HG03565 (cell line): Measurements from ENCODE around the gene ABHD13.
"Not testable (repeated sequence)": the region's sequence is repeated elsewhere in the genome, so short reads cannot be mapped to it uniquely, and the experiment has no call there.

Experiments
- ATAC-seq: cut with Tn5 transposase; IDR thresholded peaks from one replicate; pipeline ENCODE4 v1.9.1; 2021; ENCODE audit warnings: mild to moderate bottlenecking, moderate library complexity; ENCODE audit not compliant: unreplicated experiment

The ABHD13 gene

GRCh38 chr13:108223687-108224503 lies 5.7 kb downstream of the ABHD13 start:
- ATAC-seq, result no peak

- peak; percentile 62 for ATAC-seq
Observed at GRCh38 chr13:108225440-108225839, 7.2 kb downstream of the ABHD13 start.

- no peak for ATAC-seq
Observed at GRCh38 chr13:108226184-108226583, 8.0 kb downstream of the ABHD13 start.

GRCh38 chr13:108227651-108228272 lies 9.6 kb downstream of the ABHD13 start:
- no peak for ATAC-seq

- no peak for ATAC-seq
Observed at GRCh38 chr13:108230377-108230776, 12.2 kb downstream of the ABHD13 start.

- peak; percentile 72 for ATAC-seq
Observed at GRCh38 chr13:108249150-108249549, 31.0 kb downstream of the ABHD13 start.

- no peak for ATAC-seq
Observed at GRCh38 chr13:108257248-108257647, 39.1 kb downstream of the ABHD13 start.

GRCh38 chr13:108263621-108264355 lies 45.6 kb downstream of the ABHD13 start:
- no peak for ATAC-seq

- no peak for ATAC-seq
Observed at GRCh38 chr13:108266321-108266990, 48.3 kb downstream of the ABHD13 start.

GRCh38 chr13:108267347-108267746 lies 49.2 kb downstream of the ABHD13 start:
- ATAC-seq, result no peak

GRCh38 chr13:108267855-108268254 lies 49.7 kb downstream of the ABHD13 start:
- ATAC-seq, result not testable (repeated sequence)

- ATAC-seq, result no peak
Observed at GRCh38 chr13:108268466-108269112, 50.4 kb downstream of the ABHD13 start.

- ATAC-seq, result peak; percentile 60
Observed at GRCh38 chr13:108269601-108270328, 51.6 kb downstream of the ABHD13 start, which contains the start of gene TNFSF13B. TNFSF13B (plus strand) TSS chr13:108269718; CDS start chr13:108269896, 178 bp downstream.

- peak; percentile 0 for ATAC-seq
Observed at GRCh38 chr13:108270442-108270841, 52.2 kb downstream of the ABHD13 start.

- ATAC-seq, result no peak
Observed at GRCh38 chr13:108272333-108272732, 54.1 kb downstream of the ABHD13 start.

- ATAC-seq, result no peak
Observed at GRCh38 chr13:108273429-108274118, 55.4 kb downstream of the ABHD13 start.

GRCh38 chr13:108274718-108275117 lies 56.5 kb downstream of the ABHD13 start:
- no peak for ATAC-seq

- ATAC-seq, result no peak
Observed at GRCh38 chr13:108276060-108276459, 57.9 kb downstream of the ABHD13 start.

- ATAC-seq, result no peak
Observed at GRCh38 chr13:108278466-108278865, 60.3 kb downstream of the ABHD13 start.
